H1 (cell line): ENCODE results near the gene FAM81B.

ENCODE experiments used
- EP300 ChIP-seq, 2 experiments: IDR thresholded peaks; 1 replicate in 1 of 2; 2 replicates in 1 of 2; pipeline ENCODE4 v1.6.1; 2011 to 2012; ENCODE audit warnings: low read depth in 2 of 2, low read length in 2 of 2, mild to moderate bottlenecking in 2 of 2, borderline replicate concordance in 1 of 2, inconsistent platforms in 1 of 2, moderate library complexity in 1 of 2
- RAD21 ChIP-seq, 2 experiments: IDR thresholded peaks in 1 of 2; conservative IDR thresholded peaks in 1 of 2; 2 replicates each; pipeline ENCODE4 v1.6.1; 2011; ENCODE audit warnings: low read depth in 2 of 2, low read length in 2 of 2, improper control_type of control experiment in 1 of 2, inconsistent platforms in 1 of 2, mild to moderate bottlenecking in 1 of 2, moderate library complexity in 1 of 2
- TF ChIP-seq, protein P1 (sequence below): IDR thresholded peaks from 2 replicates; pipeline ENCODE4 v1.6.1; 2012; ENCODE audit warnings: inconsistent platforms

GRCh38 chr5:95426227-95426626 is 35.1 kb downstream of the FAM81B start:
- TF ChIP-seq EP300 (IDR thresholded peaks at IDR 0.05; ENCODE audit: borderline replicate concordance in 1 of 2, low read depth in 2 of 2, low read length in 2 of 2) (no peak), RAD21 (IDR thresholded peaks at IDR 0.05 in 1 of 2, conservative IDR thresholded peaks at IDR 0.05 in 1 of 2; ENCODE audit: low read depth in 2 of 2, low read length in 2 of 2) (no peak)
- TF ChIP-seq, protein P1, sequence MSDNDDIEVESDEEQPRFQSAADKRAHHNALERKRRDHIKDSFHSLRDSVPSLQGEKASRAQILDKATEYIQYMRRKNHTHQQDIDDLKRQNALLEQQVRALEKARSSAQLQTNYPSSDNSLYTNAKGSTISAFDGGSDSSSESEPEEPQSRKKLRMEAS, result no peak
